ENCODE results near the gene KCNA2.

The KCNA2 gene

DNA sequence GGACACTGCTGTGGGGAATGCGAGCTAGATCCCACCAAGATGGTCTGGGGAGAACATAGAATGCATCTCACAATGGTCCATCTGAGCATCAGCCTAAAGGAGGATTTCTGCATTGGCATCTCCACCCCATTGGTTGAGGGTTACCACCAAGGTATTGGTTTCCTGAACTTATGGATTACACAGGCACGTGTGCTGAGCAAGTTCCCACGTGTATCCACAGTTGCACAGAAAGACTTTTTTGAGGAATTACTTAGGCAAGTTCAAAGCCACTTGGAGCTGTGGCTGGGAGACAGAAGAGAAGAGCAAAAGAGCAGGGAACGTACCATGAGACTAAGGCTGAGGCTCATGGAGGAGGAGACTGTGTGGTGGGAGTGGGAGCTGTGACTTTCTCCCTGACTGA lies 43.1 kb downstream of the KCNA2 start:
- DNase-seq: no peak

DNA sequence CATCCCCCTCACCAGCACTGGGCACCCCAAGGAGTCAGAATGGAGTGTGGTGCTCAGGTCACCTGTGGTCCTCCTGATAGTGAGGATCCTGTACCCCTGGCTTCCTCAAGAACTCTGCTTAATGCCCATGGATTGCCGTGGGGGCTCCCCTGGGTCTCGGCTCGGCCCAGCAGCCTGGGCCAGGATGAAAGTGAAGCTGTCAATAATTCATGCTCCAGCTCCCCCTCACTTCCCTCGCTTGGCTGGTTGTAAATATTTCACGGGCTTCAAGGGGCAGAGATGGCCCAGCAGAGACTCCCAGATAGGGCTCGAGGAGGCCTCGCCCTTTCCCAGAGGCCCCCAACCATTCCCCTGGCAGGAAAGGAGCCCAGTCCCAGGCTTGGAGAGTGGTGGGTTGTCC lies 44.6 kb downstream of the KCNA2 start:
- DNase-seq: no peak

DNA sequence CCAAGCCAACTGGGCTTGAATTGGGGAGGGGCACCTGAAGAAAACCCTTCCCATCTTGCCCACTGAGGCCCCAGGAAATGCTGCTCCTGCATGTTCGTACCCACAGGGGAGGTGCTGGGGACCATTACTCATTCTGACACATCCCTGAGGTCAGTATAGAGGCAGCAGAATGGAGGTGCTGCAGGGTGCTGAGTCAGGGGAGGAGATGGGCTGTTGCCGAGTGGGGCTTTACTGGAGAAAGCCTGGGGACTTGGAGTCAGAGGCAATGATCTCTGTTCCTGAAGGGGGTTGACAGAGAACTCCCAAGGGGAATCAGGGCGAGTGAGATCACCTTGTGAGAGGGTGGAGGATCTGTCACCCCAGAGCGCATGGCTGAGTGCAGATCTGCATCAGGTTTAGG lies 47.0 kb downstream of the KCNA2 start:
- no peak for DNase-seq

DNA sequence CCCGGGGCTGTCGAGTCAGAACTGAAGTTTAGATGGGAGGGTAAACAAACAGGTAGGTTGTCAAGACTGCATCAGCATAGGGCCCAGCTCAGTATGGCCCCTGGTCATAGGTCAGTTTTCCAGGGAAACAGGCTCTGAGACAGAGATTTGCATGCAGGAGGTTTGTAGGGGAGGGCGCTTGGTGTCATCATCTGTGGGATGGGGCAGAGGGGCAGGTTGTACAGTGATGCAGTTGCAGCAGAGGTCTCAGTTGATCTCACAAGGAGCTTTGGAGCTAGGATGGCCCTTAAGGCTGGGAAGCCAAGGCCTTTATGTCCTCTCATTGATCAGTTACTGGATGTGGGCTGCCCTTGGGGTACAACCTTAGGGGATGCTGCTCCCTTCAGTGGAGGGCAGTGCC lies 48.7 kb downstream of the KCNA2 start:
- DNase-seq: no peak

DNA sequence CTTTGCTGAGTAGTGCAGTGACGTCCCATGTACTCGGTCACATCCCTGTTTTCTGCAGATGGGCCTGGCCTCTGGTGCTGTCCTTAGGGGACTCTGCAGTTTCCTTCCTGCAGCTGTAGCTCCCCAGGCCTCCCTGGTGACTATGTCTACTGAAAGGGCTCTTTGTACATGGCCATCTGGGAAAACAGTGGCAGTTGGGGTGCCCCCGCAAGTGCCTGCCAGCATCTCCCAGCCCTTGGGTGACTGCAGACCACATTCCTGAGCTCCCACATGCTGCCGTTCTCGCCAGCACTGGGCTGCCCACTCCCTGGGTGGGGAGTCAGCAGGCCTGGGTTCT lies 49.7 kb downstream of the KCNA2 start:
- DNase-seq: no peak

DNA sequence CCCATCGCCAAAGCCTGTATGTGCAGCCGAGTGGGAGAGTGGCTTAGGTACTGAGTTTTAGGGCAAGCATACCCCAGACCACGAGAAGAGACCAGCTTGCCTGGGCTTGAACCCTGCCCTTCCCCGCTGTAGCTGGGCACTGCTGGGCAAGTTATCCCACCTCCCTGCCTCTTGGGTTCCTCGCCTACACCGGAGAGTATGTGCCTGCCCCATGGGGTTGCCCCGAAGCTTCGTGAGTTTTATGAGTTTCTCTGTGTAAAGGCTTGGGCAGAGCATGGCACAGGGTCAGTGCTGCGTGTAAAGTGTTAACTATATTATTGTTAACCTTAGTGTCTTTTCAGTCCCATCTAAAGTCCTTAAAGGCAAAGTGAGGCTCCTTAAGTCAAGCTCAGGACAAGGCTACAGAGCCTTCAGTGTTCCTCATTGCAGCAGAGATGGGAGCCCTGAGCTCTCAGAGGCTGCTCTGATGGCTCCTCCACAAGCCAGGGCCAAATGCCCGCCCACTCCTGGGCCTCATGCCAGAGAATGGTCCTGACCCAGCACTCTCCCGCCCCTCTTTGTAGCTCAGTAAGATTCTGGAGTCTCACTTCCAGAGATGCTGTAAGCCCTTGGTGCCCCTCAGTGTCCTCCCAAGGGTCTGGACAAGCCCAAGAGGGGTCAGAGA lies 50.2 kb downstream of the KCNA2 start:
- DNase-seq: peak in 1 of 3 experiments; percentile 9

DNA sequence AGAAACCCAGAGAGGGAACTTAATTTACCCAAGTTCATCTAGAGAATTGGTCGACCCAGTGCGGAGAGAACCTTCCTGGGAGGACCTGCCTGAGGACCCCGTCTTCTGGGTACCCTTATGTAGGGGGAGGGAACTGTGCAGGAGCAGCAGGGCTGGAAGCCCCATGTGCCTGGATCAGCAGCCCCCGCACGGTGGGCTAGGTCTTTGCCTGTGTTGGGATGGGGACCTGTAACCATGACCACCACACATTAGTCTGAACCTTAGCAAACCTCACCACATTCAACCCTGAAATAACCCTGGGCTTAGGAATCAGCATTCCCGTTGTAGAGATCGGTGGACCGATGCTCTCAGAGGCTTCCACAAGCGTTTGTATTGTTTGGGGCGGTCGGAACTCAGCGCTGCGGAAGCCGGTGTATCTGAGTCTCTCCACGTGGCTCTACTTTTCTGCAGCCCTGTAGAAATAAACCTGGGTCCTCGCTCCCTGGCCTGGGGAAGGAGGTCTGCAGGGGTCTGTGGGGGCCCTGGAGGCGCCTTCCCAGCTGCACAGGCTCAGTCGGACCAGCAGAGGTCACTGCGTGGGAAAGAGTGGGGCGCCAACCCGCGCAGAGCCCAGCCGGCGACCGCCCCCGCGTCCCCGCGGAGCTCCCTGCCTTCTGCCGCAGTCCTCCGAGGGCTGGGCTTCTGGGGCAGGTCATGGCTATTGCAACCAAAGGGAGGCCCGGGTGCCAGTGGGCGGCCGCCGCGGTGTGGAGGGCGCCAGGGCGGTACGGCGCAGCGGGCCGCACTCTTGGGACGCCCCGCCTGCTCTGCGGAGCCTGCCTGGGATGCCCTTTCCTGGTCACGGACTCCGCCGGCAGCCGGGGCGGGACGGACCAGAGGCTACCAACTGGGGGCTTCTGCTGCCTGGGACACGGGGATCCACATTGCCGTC lies 51.0 kb downstream of the KCNA2 start:
- DNase-seq: peak in 2 of 3 experiments; percentile 42 to 59

DNA sequence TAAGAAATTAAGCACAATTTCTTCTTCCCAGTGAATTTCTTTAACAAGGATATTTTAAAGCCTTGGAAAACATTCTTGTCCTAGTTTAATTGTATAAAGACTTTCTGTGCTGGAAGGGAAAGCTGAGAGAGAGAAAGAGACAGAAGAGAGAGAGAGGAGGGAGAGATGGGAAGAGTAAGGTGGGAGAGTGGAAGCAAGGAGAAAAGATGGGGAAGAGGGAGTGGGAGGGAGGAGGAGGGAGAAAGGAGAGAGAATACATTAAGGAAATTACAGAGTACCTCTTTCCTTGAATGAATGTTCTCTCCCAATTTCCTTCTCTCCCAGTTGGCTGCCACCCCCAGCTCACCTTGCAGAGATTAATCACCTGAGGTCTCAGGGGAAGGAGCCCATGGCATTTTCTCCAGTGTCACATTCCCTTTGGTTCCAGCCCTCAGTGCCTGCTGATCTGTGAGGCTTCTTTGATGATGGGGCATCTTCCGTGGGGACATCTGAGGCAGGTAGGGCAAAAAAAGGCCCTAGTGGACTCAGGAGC lies 54.8 kb downstream of the KCNA2 start:
- DNase-seq: no peak

DNA sequence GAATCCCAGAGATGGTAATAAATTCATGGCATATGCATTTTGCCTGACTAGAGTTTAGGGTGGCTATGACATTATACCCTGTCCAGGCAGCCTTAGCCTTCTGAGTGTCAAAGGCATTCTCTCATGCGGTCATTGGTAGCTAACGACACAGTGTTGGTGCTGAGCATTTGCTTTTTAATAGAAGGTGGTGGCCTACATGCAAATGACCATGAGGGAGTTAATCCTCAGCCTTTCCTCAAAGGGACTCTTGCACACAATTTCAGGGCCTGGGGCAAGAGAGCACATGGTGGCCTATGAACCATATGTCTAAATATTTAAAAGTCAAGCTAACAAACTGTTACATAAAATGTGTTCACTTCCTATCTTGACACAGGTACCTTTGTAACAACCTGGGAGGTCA lies 56.3 kb downstream of the KCNA2 start:
- DNase-seq: no peak

DNA sequence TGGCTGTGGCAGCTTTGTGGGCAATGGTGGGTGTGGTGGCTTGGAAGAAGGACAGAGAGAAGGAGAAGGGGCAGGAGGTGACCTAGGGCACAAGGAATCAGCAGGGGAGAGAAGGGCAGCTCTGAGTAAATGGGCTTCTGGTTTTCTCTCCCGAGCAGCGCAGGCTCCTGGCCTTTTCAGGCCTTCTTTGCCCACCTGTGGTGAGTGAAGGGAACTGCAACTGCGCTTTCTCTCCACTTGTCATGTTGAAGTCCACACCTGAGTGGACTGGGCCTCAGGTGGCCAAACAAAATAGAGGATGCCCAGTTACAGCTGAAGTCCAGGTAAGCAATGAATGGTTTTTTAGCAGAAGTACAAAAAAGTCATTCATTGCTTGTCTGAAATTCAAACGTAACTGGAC lies 57.8 kb downstream of the KCNA2 start:
- DNase-seq: peak in 2 of 3 experiments; percentile 20 to 57

DNA sequence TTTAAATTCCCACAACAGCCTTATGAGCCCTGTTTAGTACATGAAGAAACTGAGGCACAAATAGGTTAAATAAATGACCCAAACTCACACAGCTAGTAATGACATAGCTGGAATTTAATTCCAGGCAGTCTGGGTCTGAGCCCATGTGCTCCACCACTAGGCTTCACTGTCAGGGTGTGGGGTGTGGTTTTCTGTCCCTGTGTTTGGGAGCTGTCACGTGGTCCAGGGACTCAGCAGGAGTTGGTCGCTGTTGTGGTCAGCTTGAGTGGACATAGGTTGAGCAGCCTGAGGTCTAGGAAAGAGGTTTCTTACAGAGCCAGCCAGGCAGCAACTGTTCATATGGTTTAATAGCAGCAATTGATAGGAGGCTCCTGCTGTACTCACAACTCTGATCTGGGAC lies 59.1 kb downstream of the KCNA2 start:
- no peak for DNase-seq

DNA sequence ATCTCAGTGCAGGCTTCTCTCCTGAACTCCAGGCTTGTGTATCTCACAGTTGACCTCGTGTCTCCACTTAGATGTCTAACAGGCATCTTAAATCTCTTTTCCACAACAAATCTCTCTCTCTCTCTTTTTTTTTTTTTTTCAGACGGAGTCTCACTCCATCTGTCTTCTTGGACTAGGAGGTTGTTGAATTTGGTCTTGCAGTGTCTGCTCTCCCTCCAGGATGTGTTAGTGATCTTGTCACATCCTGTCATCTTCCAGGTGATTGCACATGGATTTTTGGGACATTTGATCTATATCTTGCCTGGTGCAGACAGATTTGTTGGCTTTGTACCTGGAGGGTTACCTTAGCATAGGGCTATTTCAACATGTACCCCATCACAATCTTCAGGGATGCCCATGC lies 60.7 kb downstream of the KCNA2 start:
- DNase-seq: no peak

DNA sequence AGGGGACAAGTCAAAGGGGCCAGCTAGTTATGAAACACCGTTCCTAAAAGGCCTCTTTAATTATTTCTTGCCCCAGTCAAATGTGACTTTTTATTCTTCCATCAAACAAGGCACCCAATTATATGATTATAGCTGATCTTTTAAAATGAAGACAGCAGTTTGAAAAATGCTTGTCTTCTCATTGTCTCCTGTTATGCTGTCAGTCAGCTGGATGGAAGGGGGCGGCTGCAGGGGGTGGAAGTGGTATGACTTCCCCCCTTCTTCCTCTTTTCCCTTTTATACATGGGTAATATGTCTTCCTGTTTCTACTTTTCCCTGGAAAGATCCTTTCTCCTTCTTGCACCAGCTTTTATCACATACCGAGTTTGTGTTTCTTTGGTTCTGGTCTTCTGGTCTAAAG lies 61.4 kb downstream of the KCNA2 start:
- no peak for DNase-seq

All from NCI-H1417 (cell line).